Lung microvascular endothelial cell (primary cell): ENCODE data around the gene STX16. TPM values are rescaled to one million over a fixed set of nuclear protein-coding genes. Genes with fewer than 3 reads are reported as not detected.
"Not testable (repeated sequence)": the region's sequence is repeated elsewhere in the genome, so short reads cannot be mapped to it uniquely, and the experiment has no call there.

Experiments
- DNase-seq, 2 donors: peaks; one replicate each; pipeline versions ENCODE4 v3.0.0 to v3.0.0-alpha.2; 2010; ENCODE audit warnings: low read depth in 2 of 2
- total RNA-seq: library from RNA; depleted of rRNA; stranded (reverse); fragments of >200 nt; gene quantifications from 2 replicates; pipeline ENCODE4 v1.2.1, GENCODE V29; 2014

The STX16 gene
- total RNA-seq, 1 donor from 2014 or later = 22.8 TPM

DNA sequence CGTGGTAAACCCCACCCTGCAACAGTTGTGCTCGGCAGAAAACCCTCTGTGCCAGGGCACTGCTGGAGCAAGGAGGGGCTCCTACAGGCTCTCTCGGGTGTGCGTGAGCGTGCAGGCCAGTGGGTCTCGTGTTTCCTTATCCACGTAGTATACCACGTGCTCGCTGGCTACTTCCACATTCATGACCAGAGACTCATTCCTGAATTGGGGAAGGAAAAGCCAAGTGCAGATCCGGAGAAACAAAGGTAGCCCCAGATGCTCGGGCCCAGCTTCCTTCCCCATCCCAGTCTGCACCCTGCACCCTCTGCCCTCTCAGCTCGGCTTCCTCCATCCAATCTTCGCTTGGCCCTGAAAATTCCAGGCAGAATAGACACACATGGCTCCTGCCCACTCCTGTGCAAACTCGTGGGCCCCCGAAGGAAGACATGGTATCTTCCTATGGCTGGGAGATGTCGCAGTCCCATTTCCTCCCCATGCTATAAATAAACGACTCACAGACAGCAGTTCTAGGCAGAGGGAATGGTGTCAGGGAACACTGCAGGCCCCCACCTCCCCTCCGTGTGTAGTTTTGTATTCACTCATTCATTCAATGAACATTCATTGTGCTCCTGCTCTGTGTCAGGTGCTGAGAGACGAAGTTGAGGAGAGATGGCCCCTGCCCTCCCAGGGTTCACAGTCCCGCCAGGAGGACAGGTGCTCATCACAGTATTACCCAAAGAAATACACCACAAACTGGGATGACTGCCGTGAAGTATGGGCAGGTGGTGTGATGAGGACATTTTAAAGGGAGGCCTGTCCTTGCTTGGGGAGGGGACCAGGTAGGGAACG, 71.1 kb downstream of the STX16 start:
- no peak for DNase-seq

DNA sequence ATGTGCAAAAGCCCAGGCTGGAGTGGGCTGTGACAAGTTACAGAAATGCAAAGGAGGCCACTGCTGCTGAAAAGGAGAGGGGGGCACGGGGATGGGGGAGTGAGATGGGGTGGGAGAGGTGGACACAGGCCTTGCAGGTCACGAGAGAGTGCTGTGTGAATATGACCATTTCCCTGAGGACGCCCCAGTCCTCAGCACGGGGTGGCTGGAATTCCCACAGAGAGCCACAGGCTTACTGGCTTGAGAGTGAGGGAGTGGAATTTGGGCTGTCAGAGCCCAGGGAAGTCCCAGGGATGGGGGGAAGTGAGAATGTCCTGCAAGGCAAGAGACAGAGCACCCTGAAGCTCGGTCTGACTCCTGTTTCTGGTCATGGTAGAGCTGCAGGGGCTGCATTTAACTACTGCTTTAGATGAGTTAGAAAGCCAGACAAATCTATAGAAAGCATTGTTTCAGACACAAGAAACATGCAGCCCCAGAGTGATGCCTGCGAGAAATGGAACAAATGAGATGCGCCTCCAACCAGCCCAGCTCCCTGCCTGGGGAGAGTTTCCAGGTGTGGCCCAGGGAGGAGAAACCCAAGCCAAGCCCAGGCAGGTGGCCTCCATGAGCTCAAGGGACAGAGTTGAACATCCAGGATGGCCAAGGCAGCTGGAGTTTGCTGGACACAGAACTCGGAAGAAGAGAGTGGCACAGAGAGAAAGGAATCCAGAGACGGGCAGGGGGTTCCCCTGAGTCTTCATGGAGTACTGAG, 72.0 kb downstream of the STX16 start:
- no peak for DNase-seq

GRCh38 chr20:58723628-58723984, 72.5 kb downstream of the STX16 start:
- no peak for DNase-seq

GRCh38 chr20:58726156-58726555, 75.1 kb downstream of the STX16 start:
- not testable (repeated sequence) for DNase-seq

Other genes starting within 250 kb of the STX16 start
- gene APCDD1L, start 135.9 kb upstream of the STX16 start, total RNA-seq = under 0.01 TPM in 1 of 2 replicates, not detected in the other
- gene NPEPL1, start 41.5 kb downstream of the STX16 start, total RNA-seq = 17.9 and 19.2 TPM in 2 replicates
- gene GNAS-AS1, start 199.6 kb downstream of the STX16 start, total RNA-seq = 0.22 TPM in 1 of 2 replicates, not detected in the other
- gene GNAS, start 201.4 kb downstream of the STX16 start, total RNA-seq = 261 and 375 TPM in 2 replicates